GM12874 (cell line): ENCODE results near the gene DDIT3.

Experiments used
- TF ChIP-seq, protein P1 (sequence below): IDR thresholded peaks from 2 replicates; pipeline ENCODE4 v1.5.1; 2011; ENCODE audit warnings: low read depth, mild to moderate bottlenecking, control low read depth, low read length, moderate library complexity; ENCODE audit not compliant: insufficient read depth

DDIT3 gene

DNA sequence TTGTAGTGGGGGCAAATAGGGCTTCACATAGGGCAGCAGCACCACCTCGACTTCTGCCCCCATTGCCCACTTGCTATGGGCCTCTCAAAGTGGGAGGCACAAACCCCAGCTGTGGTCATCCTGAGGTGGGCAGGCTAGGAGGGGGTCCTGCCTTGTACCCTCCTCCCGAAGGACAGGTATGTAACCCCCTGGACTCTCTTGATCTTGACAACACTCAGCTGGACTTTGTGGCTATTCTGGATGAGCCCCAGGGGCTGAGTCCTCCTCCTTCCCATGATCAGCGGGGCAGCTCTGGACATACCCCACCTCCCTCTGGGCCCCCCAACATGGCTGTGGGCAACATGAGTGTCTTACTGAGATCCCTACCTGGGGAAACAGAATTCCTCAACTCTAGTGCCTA is 48.7 kb downstream of the DDIT3 start:
- TF ChIP-seq, protein P1, sequence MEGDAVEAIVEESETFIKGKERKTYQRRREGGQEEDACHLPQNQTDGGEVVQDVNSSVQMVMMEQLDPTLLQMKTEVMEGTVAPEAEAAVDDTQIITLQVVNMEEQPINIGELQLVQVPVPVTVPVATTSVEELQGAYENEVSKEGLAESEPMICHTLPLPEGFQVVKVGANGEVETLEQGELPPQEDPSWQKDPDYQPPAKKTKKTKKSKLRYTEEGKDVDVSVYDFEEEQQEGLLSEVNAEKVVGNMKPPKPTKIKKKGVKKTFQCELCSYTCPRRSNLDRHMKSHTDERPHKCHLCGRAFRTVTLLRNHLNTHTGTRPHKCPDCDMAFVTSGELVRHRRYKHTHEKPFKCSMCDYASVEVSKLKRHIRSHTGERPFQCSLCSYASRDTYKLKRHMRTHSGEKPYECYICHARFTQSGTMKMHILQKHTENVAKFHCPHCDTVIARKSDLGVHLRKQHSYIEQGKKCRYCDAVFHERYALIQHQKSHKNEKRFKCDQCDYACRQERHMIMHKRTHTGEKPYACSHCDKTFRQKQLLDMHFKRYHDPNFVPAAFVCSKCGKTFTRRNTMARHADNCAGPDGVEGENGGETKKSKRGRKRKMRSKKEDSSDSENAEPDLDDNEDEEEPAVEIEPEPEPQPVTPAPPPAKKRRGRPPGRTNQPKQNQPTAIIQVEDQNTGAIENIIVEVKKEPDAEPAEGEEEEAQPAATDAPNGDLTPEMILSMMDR = no peak

DNA sequence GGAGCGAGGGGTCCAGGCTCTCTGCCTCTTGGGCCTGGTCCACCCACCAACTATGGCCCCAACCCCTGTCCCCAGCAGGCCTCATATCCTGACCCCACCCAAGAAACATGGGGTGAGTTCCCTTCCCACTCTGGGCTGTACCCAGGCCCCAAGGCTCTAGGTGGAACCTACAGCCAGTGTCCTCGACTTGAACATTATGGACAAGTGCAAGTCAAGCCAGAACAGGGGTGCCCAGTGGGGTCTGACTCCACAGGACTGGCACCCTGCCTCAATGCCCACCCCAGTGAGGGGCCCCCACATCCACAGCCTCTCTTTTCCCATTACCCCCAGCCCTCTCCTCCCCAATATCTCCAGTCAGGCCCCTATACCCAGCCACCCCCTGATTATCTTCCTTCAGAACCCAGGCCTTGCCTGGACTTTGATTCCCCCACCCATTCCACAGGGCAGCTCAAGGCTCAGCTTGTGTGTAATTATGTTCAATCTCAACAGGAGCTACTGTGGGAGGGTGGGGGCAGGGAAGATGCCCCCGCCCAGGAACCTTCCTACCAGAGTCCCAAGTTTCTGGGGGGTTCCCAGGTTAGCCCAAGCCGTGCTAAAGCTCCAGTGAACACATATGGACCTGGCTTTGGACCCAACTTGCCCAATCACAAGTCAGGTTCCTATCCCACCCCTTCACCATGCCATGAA is 49.2 kb downstream of the DDIT3 start:
- TF ChIP-seq, protein P1 = no peak

DNA sequence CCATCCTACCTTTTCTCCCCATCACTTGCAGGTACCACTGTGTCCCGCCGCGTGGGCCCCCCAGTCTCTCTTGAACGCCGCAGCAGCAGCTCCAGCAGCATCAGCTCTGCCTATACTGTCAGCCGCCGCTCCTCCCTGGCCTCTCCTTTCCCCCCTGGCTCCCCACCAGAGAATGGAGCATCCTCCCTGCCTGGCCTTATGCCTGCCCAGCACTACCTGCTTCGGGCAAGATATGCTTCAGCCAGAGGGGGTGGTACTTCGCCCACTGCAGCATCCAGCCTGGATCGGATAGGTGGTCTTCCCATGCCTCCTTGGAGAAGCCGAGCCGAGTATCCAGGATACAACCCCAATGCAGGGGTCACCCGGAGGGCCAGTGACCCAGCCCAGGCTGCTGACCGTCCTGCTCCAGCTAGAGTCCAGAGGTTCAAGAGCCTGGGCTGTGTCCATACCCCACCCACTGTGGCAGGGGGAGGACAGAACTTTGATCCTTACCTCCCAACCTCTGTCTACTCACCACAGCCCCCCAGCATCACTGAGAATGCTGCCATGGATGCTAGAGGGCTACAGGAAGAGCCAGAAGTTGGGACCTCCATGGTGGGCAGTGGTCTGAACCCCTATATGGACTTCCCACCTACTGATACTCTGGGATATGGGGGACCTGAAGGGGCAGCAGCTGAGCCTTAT is 49.9 kb downstream of the DDIT3 start:
- TF ChIP-seq, protein P1 = no peak

DNA sequence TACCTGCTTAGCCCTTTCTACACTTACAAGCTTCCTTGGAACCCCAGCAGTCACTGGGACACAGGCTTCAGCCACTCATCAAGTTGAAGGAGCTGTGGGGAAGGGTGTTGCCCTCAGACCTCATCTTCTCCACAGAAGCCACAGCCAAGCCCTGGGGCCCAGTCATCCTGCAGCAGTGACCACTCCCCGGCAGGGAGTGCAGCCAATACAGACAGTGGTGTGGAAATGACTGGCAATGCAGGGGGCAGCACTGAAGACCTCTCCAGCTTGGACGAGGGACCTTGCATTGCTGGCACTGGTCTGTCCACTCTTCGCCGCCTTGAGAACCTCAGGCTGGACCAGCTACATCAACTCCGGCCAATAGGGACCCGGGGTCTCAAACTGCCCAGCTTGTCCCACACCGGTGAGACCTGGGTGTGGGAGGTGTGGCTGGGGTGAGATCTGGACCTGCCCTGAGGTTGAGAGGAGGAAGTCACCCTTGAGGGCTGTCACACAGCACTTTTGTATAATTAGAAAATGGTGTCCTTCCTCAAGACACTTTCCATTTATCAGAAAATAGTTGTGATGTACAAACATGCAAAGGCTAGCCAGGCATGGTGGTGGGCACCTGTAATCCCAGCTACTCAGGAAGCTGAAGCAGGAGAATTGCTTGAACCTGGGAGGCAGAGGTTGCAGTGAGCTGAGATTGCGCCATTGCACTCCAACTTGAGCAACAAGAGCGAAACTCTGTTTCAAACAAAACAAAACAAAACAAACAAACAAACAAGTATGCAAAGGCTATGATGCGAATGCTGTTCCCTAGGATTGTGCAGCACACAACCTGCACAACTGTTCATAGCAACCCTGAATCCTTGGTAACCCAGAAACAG is 50.8 kb downstream of the DDIT3 start:
- TF ChIP-seq, protein P1 = no peak

DNA sequence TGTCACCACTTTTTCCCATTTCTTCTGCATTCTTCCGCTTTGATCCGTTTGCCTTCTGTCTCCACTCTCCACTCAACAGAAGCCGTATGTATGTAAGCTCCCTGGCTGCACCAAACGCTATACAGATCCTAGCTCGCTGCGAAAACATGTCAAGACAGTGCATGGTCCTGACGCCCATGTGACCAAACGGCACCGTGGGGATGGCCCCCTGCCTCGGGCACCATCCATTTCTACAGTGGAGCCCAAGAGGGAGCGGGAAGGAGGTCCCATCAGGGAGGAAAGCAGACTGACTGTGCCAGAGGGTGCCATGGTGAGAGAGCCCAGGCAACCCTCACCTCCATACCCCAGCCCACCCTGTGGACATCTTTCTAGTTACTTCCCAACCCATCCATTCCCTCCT is 52.4 kb downstream of the DDIT3 start:
- TF ChIP-seq, protein P1 = no peak

DNA sequence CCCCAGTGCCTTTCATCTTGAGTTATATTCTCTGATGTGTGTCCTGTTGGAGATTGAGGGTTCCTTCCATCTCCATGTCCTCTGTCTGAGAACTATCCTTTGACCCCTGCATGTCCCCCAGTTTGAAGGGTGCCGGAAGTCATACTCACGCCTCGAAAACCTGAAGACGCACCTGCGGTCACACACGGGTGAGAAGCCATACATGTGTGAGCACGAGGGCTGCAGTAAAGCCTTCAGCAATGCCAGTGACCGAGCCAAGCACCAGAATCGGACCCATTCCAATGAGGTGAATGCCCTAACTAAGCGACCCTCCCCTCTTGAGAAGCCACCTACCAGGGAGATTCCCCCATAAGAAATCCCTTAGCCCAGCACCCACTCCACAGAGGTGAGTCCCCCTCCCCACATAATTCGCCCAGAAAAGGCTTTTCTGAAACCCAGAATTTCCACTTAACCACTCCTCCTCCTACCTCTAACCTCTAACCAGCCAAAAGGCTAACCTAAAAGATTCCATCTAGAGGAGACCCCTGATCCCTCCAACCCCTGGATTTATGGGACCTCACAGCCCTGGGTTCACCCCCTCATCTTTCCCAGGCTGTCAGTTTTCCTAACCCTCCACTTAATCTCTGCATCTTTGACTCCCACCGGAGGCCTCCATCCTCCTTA is 53.0 kb downstream of the DDIT3 start:
- TF ChIP-seq, protein P1 = no peak
